K562 (cell line): ENCODE measurements around the gene ACAP2. TPM values are rescaled to one million over a fixed set of nuclear protein-coding genes. Genes with fewer than 3 reads are reported as not detected.

Experiments used
- ATF1 ChIP-seq, 2 experiments: fragments of 450-650 bp in 1 of 2; IDR thresholded peaks; 2 replicates each; pipeline ENCODE4 v1.6.1; 2016; ENCODE audit warnings: missing compliant biosample characterization in 1 of 2, missing genetic modification characterization in 1 of 2
- GATAD2B ChIP-seq: fragments of 450-650 bp; IDR thresholded peaks from 2 replicates; pipeline ENCODE4 v1.6.1; 2017; ENCODE audit warnings: mild to moderate bottlenecking, borderline replicate concordance
- MEIS2 ChIP-seq: fragments of 450-650 bp; IDR thresholded peaks from 2 replicates; pipeline ENCODE4 v1.6.1; 2014; ENCODE audit warnings: mild to moderate bottlenecking; ENCODE audit not compliant: partially characterized antibody
- ZNF232 ChIP-seq: sonication (generic); formaldehyde crosslinking; IDR thresholded peaks from 2 replicates; pipeline ENCODE4 v1.8.0; 2022; ENCODE audit warnings: mild to moderate bottlenecking, missing genetic modification reagents
- ZNF76 ChIP-seq: fragments of 250-450 bp; sonication (Bioruptor Pico); IDR thresholded peaks from 2 replicates; pipeline ENCODE4 v1.4.0; 2020; ENCODE audit warnings: mild to moderate bottlenecking, moderate library complexity, borderline replicate concordance
- ZNF830 ChIP-seq: fragments of 250-450 bp; sonication (Bioruptor Pico); IDR thresholded peaks from 2 replicates; pipeline ENCODE4 v1.5.0; 2021; ENCODE audit warnings: mild to moderate bottlenecking
- polyA plus RNA-seq, 8 experiments: library from polyadenylated mRNA; depleted of rRNA in 4 of 8; stranded (reverse) in 5 of 8; unstranded in 3 of 8; fragments of >200 nt; fragmentation: Nextera tagmentation in 2 of 8; fragmentation: Illumina TruSeq in 1 of 8; extraction: Ambion mirVana in 2 of 8; extraction: Trizol in 1 of 8; gene quantifications; 2 replicates each; pipeline versions ENCODE4 v1.2.1 to v1.2.3, GENCODE V29; 2011 to 2014; ENCODE audit warnings: inconsistent platforms in 1 of 8, missing spikeins in 1 of 8
- total RNA-seq, 7 experiments: library from RNA; depleted of rRNA in 6 of 7; stranded (reverse); fragments of >200 nt in 6 of 7; fragmentation: Illumina TruSeq in 2 of 7; extraction: Trizol in 2 of 7; gene quantifications; 2 replicates each; pipeline versions ENCODE4 v1.2.1 to v1.2.3, GENCODE V29; 2011 to 2021; ENCODE audit warnings: low replicate concordance in 1 of 7
- TF ChIP-seq, protein P1 (sequence below), 2 experiments: fragments of 450-650 bp; IDR thresholded peaks; 2 replicates each; pipeline ENCODE4 v1.6.1; 2016; ENCODE audit warnings: mild to moderate bottlenecking in 2 of 2, borderline replicate concordance in 1 of 2, low read depth in 1 of 2, moderate library complexity in 1 of 2
- TF ChIP-seq, protein P2 (sequence below): fragments of 200-800 bp; sonication (Bioruptor generic); IDR thresholded peaks from 2 replicates; pipeline ENCODE4 v1.6.1; 2017; ENCODE audit warnings: missing genetic modification characterization, missing compliant biosample characterization
- TF ChIP-seq, protein P3 (sequence below): fragments of 250-450 bp; sonication (Bioruptor Pico); IDR thresholded peaks from 2 replicates; pipeline ENCODE4 v1.8.0; 2022; ENCODE audit warnings: moderate library complexity, mild to moderate bottlenecking, inconsistent platforms
- TF ChIP-seq, protein P4 (sequence below), 2 experiments: IDR thresholded peaks in 1 of 2; conservative IDR thresholded peaks in 1 of 2; 2 replicates each; pipeline ENCODE4 v1.6.1; 2016; ENCODE audit warnings: low read depth in 2 of 2, mild to moderate bottlenecking in 1 of 2, missing compliant biosample characterization in 1 of 2, missing genetic modification characterization in 1 of 2, moderate library complexity in 1 of 2
- TF ChIP-seq, protein P5 (sequence below), 2 experiments: fragments of 450-650 bp; IDR thresholded peaks; 2 replicates each; pipeline ENCODE4 v1.6.1; 2016

Gene ACAP2
- total and polyA plus RNA-seq, 9 of the 15 experiments (the other 6 are each of a cell fraction or from before 2014, with no cell fraction given) = 10.6 to 52.7 (median 34.4) TPM

DNA sequence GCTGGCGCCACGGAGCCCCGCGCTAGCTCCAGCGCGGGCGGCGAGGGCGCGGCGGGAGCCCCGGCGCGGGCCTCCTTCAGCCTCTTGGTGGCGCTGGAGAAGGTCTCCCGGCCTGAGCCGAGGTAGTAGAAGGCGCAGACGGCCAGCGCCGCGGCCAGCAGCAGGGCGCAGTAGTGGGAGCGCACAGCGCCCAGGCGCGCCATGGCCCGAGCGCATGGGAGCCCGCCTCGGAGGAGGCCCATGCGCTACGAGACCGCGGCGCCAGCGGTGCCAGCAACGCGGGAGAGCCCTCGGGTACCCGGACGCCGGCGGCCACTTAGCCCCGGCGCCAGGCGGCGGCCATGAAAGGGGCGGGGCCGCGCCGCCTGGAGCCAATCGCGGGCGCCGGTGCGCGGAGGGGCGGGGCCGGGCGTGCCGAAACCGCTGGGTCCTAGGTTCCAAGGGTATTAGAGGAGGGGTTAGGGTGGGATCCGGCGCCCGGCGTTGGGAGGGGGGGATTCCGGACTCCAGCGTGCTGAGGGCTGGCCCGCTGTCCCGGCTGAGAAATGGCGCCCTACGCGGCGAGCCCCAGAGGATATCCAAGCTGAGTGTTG, 171.9 kb downstream of the ACAP2 start, which contains the start of gene XXYLT1 (continued):
- TF ChIP-seq, protein P1, sequence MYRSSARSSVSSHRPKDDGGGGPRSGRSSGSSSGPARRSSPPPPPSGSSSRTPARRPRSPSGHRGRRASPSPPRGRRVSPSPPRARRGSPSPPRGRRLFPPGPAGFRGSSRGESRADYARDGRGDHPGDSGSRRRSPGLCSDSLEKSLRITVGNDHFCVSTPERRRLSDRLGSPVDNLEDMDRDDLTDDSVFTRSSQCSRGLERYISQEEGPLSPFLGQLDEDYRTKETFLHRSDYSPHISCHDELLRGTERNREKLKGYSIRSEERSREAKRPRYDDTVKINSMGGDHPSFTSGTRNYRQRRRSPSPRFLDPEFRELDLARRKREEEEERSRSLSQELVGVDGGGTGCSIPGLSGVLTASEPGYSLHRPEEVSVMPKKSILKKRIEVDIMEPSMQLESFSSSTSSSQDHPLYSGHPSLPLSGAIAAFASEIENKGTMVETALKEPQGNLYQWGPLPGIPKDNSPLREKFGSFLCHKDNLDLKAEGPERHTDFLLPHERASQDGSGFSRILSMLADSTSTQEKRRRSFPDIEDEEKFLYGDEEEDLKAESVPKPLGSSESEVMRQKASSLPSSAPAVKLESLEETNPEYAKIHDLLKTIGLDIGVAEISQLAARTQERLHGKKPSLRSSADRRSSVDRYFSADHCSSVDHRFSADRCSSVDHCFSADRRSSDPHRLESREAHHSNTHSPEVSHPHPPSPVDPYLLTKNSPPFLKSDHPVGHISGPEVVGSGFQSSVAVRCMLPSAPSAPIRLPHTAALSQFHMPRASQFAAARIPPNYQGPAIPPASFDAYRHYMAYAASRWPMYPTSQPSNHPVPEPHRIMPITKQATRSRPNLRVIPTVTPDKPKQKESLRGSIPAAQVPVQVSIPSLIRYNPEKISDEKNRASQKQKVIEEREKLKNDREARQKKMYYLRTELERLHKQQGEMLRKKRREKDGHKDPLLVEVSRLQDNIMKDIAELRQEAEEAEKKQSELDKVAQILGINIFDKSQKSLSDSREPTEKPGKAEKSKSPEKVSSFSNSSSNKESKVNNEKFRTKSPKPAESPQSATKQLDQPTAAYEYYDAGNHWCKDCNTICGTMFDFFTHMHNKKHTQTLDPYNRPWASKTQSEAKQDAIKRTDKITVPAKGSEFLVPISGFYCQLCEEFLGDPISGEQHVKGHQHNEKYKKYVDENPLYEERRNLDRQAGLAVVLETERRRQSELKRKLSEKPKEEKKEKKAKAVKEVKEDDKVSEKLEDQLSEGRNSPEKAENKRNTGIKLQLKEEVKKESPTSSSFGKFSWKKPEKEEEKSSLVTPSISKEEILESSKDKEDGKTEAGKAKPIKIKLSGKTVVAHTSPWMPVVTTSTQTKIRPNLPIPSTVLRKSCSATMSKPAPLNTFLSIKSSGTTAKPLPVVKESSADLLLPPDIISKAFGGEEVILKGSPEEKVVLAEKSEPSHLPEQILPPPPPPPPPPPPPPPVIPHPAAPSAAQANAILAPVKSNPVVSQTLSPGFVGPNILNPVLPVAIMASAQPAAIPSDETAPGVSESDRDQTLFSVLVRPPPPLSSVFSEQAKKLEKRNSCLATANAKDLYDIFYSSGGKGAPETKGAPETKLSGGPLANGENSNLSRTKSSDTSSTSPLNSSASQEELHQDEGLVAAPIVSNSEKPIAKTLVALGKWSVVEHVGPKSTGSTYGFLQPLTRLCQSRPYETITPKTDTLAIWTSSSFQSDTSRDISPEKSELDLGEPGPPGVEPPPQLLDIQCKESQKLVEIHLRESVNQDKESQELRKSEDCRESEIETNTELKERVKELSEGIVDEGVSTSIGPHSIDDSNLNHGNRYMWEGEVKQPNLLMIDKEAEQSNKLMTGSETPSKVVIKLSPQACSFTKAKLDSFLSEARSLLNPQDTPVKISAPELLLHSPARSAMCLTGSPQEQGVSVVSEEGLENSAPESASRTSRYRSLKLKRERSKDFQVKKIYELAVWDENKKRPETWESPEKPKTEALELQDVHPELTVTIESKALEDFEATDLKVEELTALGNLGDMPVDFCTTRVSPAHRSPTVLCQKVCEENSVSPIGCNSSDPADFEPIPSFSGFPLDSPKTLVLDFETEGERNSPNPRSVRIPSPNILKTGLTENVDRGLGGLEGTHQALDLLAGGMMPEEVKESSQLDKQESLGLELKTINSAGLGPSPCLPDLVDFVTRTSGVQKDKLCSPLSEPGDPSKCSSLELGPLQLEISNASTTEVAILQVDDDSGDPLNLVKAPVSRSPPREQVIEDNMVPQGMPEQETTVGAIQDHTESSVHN (IDR thresholded peaks at IDR 0.05; ENCODE audit: borderline replicate concordance in 1 of 2, low read depth in 1 of 2) = no peak
- TF ChIP-seq, protein P2, sequence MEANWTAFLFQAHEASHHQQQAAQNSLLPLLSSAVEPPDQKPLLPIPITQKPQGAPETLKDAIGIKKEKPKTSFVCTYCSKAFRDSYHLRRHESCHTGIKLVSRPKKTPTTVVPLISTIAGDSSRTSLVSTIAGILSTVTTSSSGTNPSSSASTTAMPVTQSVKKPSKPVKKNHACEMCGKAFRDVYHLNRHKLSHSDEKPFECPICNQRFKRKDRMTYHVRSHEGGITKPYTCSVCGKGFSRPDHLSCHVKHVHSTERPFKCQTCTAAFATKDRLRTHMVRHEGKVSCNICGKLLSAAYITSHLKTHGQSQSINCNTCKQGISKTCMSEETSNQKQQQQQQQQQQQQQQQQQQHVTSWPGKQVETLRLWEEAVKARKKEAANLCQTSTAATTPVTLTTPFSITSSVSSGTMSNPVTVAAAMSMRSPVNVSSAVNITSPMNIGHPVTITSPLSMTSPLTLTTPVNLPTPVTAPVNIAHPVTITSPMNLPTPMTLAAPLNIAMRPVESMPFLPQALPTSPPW (CRISPR knock-in tag) = peak; percentile 55; the same call in 1 of the 2 replicates
- TF ChIP-seq, protein P3, sequence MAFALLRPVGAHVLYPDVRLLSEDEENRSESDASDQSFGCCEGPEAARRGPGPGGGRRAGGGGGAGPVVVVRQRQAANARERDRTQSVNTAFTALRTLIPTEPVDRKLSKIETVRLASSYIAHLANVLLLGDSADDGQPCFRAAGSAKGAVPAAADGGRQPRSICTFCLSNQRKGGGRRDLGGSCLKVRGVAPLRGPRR (CRISPR knock-in tag) = no peak
- TF ChIP-seq, protein P4, sequence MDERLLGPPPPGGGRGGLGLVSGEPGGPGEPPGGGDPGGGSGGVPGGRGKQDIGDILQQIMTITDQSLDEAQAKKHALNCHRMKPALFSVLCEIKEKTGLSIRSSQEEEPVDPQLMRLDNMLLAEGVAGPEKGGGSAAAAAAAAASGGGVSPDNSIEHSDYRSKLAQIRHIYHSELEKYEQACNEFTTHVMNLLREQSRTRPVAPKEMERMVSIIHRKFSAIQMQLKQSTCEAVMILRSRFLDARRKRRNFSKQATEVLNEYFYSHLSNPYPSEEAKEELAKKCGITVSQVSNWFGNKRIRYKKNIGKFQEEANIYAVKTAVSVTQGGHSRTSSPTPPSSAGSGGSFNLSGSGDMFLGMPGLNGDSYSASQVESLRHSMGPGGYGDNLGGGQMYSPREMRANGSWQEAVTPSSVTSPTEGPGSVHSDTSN (CRISPR knock-in tag; IDR thresholded peaks at IDR 0.05; ENCODE audit: low read depth) = no peak
- TF ChIP-seq, protein P4 (tag; conservative IDR thresholded peaks at IDR 0.05; ENCODE audit: low read depth) = no peak
- TF ChIP-seq GATAD2B (peak; percentile 56; the same call in 1 of the 2 replicates), ZNF830 (CRISPR knock-in tag) (no peak), MEIS2 (no peak), ZNF232 (CRISPR knock-in tag) (no peak), ATF1 (CRISPR knock-in tag; IDR thresholded peaks at IDR 0.05) (no peak), ATF1 (tag; IDR thresholded peaks at IDR 0.05) (peak; percentile 1; the same call in 1 of the 2 replicates), ZNF76 (CRISPR knock-in tag) (no peak)
- TF ChIP-seq, protein P5, sequence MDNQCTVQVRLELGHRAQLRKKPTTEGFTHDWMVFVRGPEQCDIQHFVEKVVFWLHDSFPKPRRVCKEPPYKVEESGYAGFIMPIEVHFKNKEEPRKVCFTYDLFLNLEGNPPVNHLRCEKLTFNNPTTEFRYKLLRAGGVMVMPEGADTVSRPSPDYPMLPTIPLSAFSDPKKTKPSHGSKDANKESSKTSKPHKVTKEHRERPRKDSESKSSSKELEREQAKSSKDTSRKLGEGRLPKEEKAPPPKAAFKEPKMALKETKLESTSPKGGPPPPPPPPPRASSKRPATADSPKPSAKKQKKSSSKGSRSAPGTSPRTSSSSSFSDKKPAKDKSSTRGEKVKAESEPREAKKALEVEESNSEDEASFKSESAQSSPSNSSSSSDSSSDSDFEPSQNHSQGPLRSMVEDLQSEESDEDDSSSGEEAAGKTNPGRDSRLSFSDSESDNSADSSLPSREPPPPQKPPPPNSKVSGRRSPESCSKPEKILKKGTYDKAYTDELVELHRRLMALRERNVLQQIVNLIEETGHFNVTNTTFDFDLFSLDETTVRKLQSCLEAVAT (IDR thresholded peaks at IDR 0.05) = 0 out of 4 replicates have a peak, but pooled peaks of 1 of the 2 experiments have one; percentile 39
